ENCODE measurements around the gene ATF6.

- TF ChIP-seq POLR2A (IDR thresholded peaks at IDR 0.05; ENCODE audit: extremely low read depth, insufficient read length) (no peak), CTCF (IDR thresholded peaks at IDR 0.05; ENCODE audit: low read depth, low read length) (no peak)
These were observed 54.8 kb downstream of the ATF6 start for GRCh38 chr1:161820914-161821313.

All from NB4 (cell line).